GM12878 (cell line): Measurements from ENCODE around the gene ATP6V0D1. TPM values are rescaled to one million over a fixed set of nuclear protein-coding genes. Genes with fewer than 3 reads are reported as not detected.

ENCODE experiments used
- ATAC-seq: fragments of 200-7000 bp; cut with Tn5 transposase; 3 replicates; pipeline ENCODE4 v1.9.1; 2020; ENCODE audit warnings: mild to moderate bottlenecking, moderate library complexity
- BruUV-seq: library from RNA; stranded (reverse); fragments of 400-500 nt; replicated peaks from 2 replicates; lab custom pipeline; 2021; lab: Mats Ljungman, UMichigan
- CTCF ChIA-PET: fragments of 300-600 bp; sonication (Branson Sonifier 250); formaldehyde crosslinking; extraction: SDS; loops from one replicate; lab custom pipeline; 2021; ENCODE audit warnings: inconsistent platforms; lab: Yijun Ruan, JAX
- POLR2A ChIA-PET: fragments of 350-600 bp; formaldehyde crosslinking; extraction: SDS; loops from one replicate; lab custom pipeline; 2021; ENCODE audit warnings: inconsistent platforms; lab: Charles Lee
- RAD21 ChIA-PET: fragments of 300-600 bp; sonication (Branson Sonifier 250); formaldehyde crosslinking; loops from one replicate; lab custom pipeline; 2023; ENCODE audit warnings: antibody characterized with exemption; ENCODE audit not compliant: unreplicated experiment; lab: Charles Lee
- SMC1A ChIA-PET: fragments of 300-600 bp; sonication (Branson Sonifier 250); formaldehyde crosslinking; loops from one replicate; lab custom pipeline; 2023; ENCODE audit not compliant: unreplicated experiment, uncharacterized antibody; lab: Charles Lee
- DNase-seq: peaks from one replicate; pipeline ENCODE4 v3.0.0-alpha.2; 2011; ENCODE audit warnings: low read depth, low spot score
- FAIRE-seq: peaks from 3 replicates; lab custom pipeline; 2011; peaks lifted over from hg19 to GRCh38; lab: Jason Lieb, UNC
- H2AFZ ChIP-seq: 2 replicates; pipeline ENCODE4 v1.6.0; 2011; ENCODE audit warnings: low read depth, low read length, control low read depth; ENCODE audit not compliant: control insufficient read depth
- H3K27ac ChIP-seq: 2 replicates; pipeline ENCODE4 v1.5.1; 2011; ENCODE audit warnings: control low read depth; ENCODE audit not compliant: control insufficient read depth, insufficient read depth
- H3K27me3 ChIP-seq, 2 experiments: replicated peaks in 1 of 2; 2 replicates each; pipeline versions ENCODE4 v1.6.0 to v1.6.1; 2011; ENCODE audit warnings: low read length in 1 of 2; ENCODE audit not compliant: control insufficient read depth in 2 of 2, insufficient read depth in 2 of 2
- H3K36me3 ChIP-seq, 2 experiments: 2 replicates each; pipeline ENCODE4 v1.5.1; 2011; ENCODE audit warnings: low read length in 1 of 2; ENCODE audit not compliant: control insufficient read depth in 2 of 2, insufficient read depth in 2 of 2
- H3K4me1 ChIP-seq: 2 replicates; pipeline ENCODE4 v1.6.1; 2011; ENCODE audit warnings: mild to moderate bottlenecking, low read length, moderate library complexity, mixed read lengths; ENCODE audit not compliant: control insufficient read depth, insufficient read depth
- H3K4me2 ChIP-seq: 2 replicates; pipeline ENCODE4 v1.6.0; 2011; ENCODE audit warnings: control low read depth; ENCODE audit not compliant: control insufficient read depth, insufficient read depth
- H3K4me3 ChIP-seq: fragments of 200-600 bp; sonication (generic); 2 replicates; pipeline ENCODE4 v1.5.1; 2016
- H3K79me2 ChIP-seq: 2 replicates; pipeline ENCODE4 v1.6.0; 2011; ENCODE audit warnings: low read length; ENCODE audit not compliant: control insufficient read depth, insufficient read depth
- H3K9ac ChIP-seq: 2 replicates; pipeline ENCODE4 v1.8.0; 2011; ENCODE audit warnings: low read length, control low read depth, mixed read lengths; ENCODE audit not compliant: control insufficient read depth, insufficient read depth
- H3K9me3 ChIP-seq: replicated peaks from 3 replicates; pipeline ENCODE4 v1.5.1; 2011; ENCODE audit warnings: mild to moderate bottlenecking, low read length; ENCODE audit not compliant: control insufficient read depth, insufficient read depth
- H4K20me1 ChIP-seq: 2 replicates; pipeline ENCODE4 v1.6.0; 2011; ENCODE audit not compliant: control insufficient read depth, insufficient read depth
- BHLHE40 ChIP-seq, 2 experiments: fragments of 450-650 bp in 1 of 2; IDR thresholded peaks; 2 replicates each; pipeline ENCODE4 v1.6.1; 2011 to 2017; ENCODE audit warnings: low read depth in 2 of 2, borderline replicate concordance in 1 of 2, improper control_type of control experiment in 1 of 2, low read length in 1 of 2, mild to moderate bottlenecking in 1 of 2
- E4F1 ChIP-seq: fragments of 450-650 bp; IDR thresholded peaks from 2 replicates; pipeline ENCODE4 v1.6.1; 2018; ENCODE audit warnings: borderline replicate concordance, mild to moderate bottlenecking; ENCODE audit not compliant: partially characterized antibody
- ELK1 ChIP-seq: IDR thresholded peaks from 2 replicates; pipeline ENCODE4 v1.6.1; 2012; ENCODE audit warnings: low read depth, low read length, improper control_type of control experiment
- IKZF1 ChIP-seq: fragments of 450-650 bp; conservative IDR thresholded peaks from 2 replicates; pipeline ENCODE4 v1.6.1; 2017; ENCODE audit warnings: antibody characterized with exemption, mild to moderate bottlenecking
- MAX ChIP-seq: IDR thresholded peaks from 2 replicates; pipeline ENCODE4 v1.6.1; 2012; ENCODE audit warnings: low read depth, low read length, improper control_type of control experiment
- NFIC ChIP-seq: IDR thresholded peaks from 2 replicates; pipeline ENCODE4 v1.6.1; 2012; ENCODE audit warnings: low read depth, mild to moderate bottlenecking, inconsistent platforms, low read length, moderate library complexity
- NFXL1 ChIP-seq: fragments of 450-650 bp; IDR thresholded peaks from 2 replicates; pipeline ENCODE4 v1.6.1; 2017; ENCODE audit warnings: antibody characterized with exemption, mild to moderate bottlenecking, borderline replicate concordance
- NR2C1 ChIP-seq: fragments of 450-650 bp; IDR thresholded peaks from 2 replicates; pipeline ENCODE4 v1.6.1; 2017; ENCODE audit warnings: antibody characterized with exemption, mild to moderate bottlenecking, moderate library complexity
- PML ChIP-seq: IDR thresholded peaks from 2 replicates; pipeline ENCODE4 v1.6.1; 2012; ENCODE audit warnings: low read length, inconsistent platforms
- PRDM15 ChIP-seq: fragments of 450-650 bp; formaldehyde crosslinking; IDR thresholded peaks from 2 replicates; pipeline ENCODE4 v1.4.0; 2020; ENCODE audit warnings: mild to moderate bottlenecking, moderate library complexity
- SPI1 ChIP-seq: IDR thresholded peaks from 2 replicates; pipeline ENCODE4 v1.6.1; 2011; ENCODE audit warnings: low read depth, mild to moderate bottlenecking, low read length, moderate library complexity, borderline replicate concordance; ENCODE audit not compliant: insufficient read depth
- TCF7 ChIP-seq: IDR thresholded peaks from 2 replicates; pipeline ENCODE4 v1.6.1; 2014; ENCODE audit warnings: antibody characterized with exemption, borderline replicate concordance
- USF2 ChIP-seq: IDR thresholded peaks from 2 replicates; pipeline ENCODE4 v1.6.1; 2011; ENCODE audit warnings: low read depth, low read length, improper control_type of control experiment, borderline replicate concordance
- ZNF207 ChIP-seq: fragments of 450-650 bp; IDR thresholded peaks from 2 replicates; pipeline ENCODE4 v1.6.1; 2014; ENCODE audit warnings: antibody characterized with exemption, mild to moderate bottlenecking, borderline replicate concordance
- WGBS: methylation state at CpG from one replicate; pipeline ENCODE4 v1.1.6; 2016; ENCODE audit warnings: low lambda C conversion rate; ENCODE audit not compliant: insufficient replicate concordance, insufficient coverage; ENCODE audit errors: missing lambda C conversion rate; 5-methylcytosine and 5-hydroxymethylcytosine counted together
- in situ Hi-C: fragments of 300-500 bp; cut with MboI; formaldehyde crosslinking; loops from 9 replicates; pipeline ENCODE4 v1.14.3; 2018; ENCODE audit warnings: mixed read lengths
- intact Hi-C: fragments of 100-400 bp; cut with micrococcal nuclease; formaldehyde crosslinking; loops from one replicate; pipeline ENCODE4 v1.14.2; 2022; ENCODE audit not compliant: unreplicated experiment
- polyA plus RNA-seq, 11 experiments: library from polyadenylated mRNA; depleted of rRNA in 4 of 11; unstranded in 6 of 11; stranded (reverse) in 5 of 11; fragments of >200 nt; fragmentation: Nextera tagmentation in 4 of 11; fragmentation: Illumina TruSeq in 1 of 11; extraction: Ambion mirVana in 4 of 11; extraction: Trizol in 1 of 11; gene quantifications; 1 replicate in 1 of 11; 2 replicates in 10 of 11; pipeline versions ENCODE4 v1.2.1 to v1.2.3, GENCODE V29; 2011 to 2016; ENCODE audit warnings: inconsistent platforms in 2 of 11, missing spikeins in 2 of 11, low read depth in 1 of 11
- total RNA-seq, 4 experiments: library from RNA; depleted of rRNA in 3 of 4; stranded (reverse); fragments of >200 nt in 3 of 4; fragmentation: Illumina TruSeq in 1 of 4; extraction: Trizol in 1 of 4; gene quantifications; 2 replicates each; pipeline versions ENCODE4 v1.2.1 to v1.2.3, GENCODE V29; 2013 to 2021

ATP6V0D1 gene
- total and polyA plus RNA-seq, 10 of the 15 experiments (the other 5 are each of a cell fraction or from before 2014, with no cell fraction given) = 28.1 to 141 (median 70.3) TPM

- Histone ChIP-seq H3K9me3 (no peaks in the 10 kb centered on the region), H3K36me3 (no peaks in the 10 kb centered on the region), H3K4me3 (no peak overlapping the region), H3K79me2 (no peaks in the 10 kb centered on the region), H4K20me1 (no peaks in the 10 kb centered on the region), H2AFZ (no peak overlapping the region), H3K4me2 (no peak overlapping the region), H3K4me1 (no peaks in the 10 kb centered on the region), H3K27ac (no peak overlapping the region), H3K9ac (no peak overlapping the region), H3K27me3 (peaks cover 5 to 15% of the 10 kb centered on the region in 2 experiments)
- ChIA-PET RAD21 (interaction anchor here (1.1 kb wide), 1 partner anchor 38 kb away, joined by 3 read pairs; no protein-coding TSS in a partner anchor), POLR2A (no interaction called here), SMC1A (no interaction called here), CTCF (no interaction called here)
- intact Hi-C loops = no loop called here
- FAIRE-seq = no peak
- BruUV-seq = no TSS peak
- ATAC-seq = no peak
- 49% methylated on average over 27 of the region's 27 CpGs for WGBS
- no peak for DNase-seq
- in situ Hi-C loops = no loop called here
- TF ChIP-seq ZNF207 (no peak), BHLHE40 (IDR thresholded peaks at IDR 0.05; ENCODE audit: borderline replicate concordance in 1 of 2, low read depth in 2 of 2, low read length in 1 of 2) (no peak), TCF7 (no peak), SPI1 (no peak), NFXL1 (no peak), NR2C1 (no peak), PML (no peak), MAX (no peak), NFIC (no peak), USF2 (no peak), IKZF1 (no peak), E4F1 (no peak), PRDM15 (no peak), ELK1 (no peak)
These were observed 90.8 kb downstream of the ATP6V0D1 start for GRCh38 chr16:67389911-67390815.
